Upper lobe of left lung (tissue), 6 donors: ENCODE measurements around the gene STXBP3. TPM values are rescaled to one million over a fixed set of nuclear protein-coding genes. Genes with fewer than 3 reads are reported as not detected.

Experiments used
- ATAC-seq, 2 donors: fragments of 200-7000 bp; cut with Tn5 transposase; one replicate each; pipeline ENCODE4 v1.9.1; 2022; ENCODE audit warnings: mild to moderate bottlenecking in 2 of 2, moderate library complexity in 2 of 2; ENCODE audit not compliant: low FRiP score in 2 of 2
- DNase-seq, 2 donors: peaks; one replicate each; pipeline ENCODE4 v3.0.0-alpha.2; 2019 to 2020
- H3K27ac ChIP-seq, 4 donors: fragments of 200-600 bp; sonication (generic); one replicate each; pipeline ENCODE4 v1.5.1; 2016 to 2019
- H3K27me3 ChIP-seq, 4 donors: fragments of 200-600 bp; sonication (generic); one replicate each; pipeline ENCODE4 v1.5.1; 2017 to 2019
- H3K36me3 ChIP-seq, 4 donors: fragments of 200-600 bp; sonication (generic); one replicate each; pipeline ENCODE4 v1.5.1; 2016 to 2019
- H3K4me1 ChIP-seq, 4 donors: fragments of 200-600 bp; sonication (generic); one replicate each; pipeline ENCODE4 v1.5.1; 2018 to 2019
- H3K4me3 ChIP-seq, 4 donors: fragments of 200-600 bp; sonication (generic); one replicate each; pipeline ENCODE4 v1.5.1; 2017 to 2019; ENCODE audit warnings: mild to moderate bottlenecking in 2 of 4, moderate library complexity in 1 of 4
- H3K9me3 ChIP-seq, 4 donors: fragments of 200-600 bp; sonication (generic); one replicate each; pipeline ENCODE4 v1.5.1; 2018 to 2019
- EP300 ChIP-seq, 4 donors: sonication (generic); formaldehyde crosslinking; IDR thresholded peaks; one replicate each; pipeline ENCODE4 v1.5.1; 2017; ENCODE audit warnings: antibody characterized with exemption in 4 of 4, control low read depth in 2 of 4
- POLR2A ChIP-seq, 4 donors: fragments of 450-650 bp; IDR thresholded peaks; one replicate each; pipeline ENCODE4 v1.5.1; 2016 to 2017; ENCODE audit warnings: antibody characterized with exemption in 4 of 4, mild to moderate bottlenecking in 2 of 4
- POLR2AphosphoS5 ChIP-seq, 2 donors: sonication (generic); formaldehyde crosslinking; IDR thresholded peaks; one replicate each; pipeline ENCODE4 v1.5.1; 2017; ENCODE audit warnings: antibody characterized with exemption in 2 of 2
- WGBS, 2 donors: methylation state at CpG; one replicate each; pipeline ENCODE4 v1.1.5; 2017 to 2018; 5-methylcytosine and 5-hydroxymethylcytosine counted together
- total RNA-seq, 6 donors: library from RNA; depleted of rRNA in 4 of 6; stranded (reverse); fragments of >200 nt in 4 of 6; gene quantifications; one replicate each; pipeline versions ENCODE4 v1.1.0 to v1.2.1, GENCODE V29; 2016 to 2021
- TF ChIP-seq, protein P1 (sequence below), 6 experiments: fragments of 450-650 bp in 4 of 6; fragments of 200-600 bp in 2 of 6; sonication (generic) in 2 of 6; IDR thresholded peaks; one replicate each; pipeline ENCODE4 v1.5.1; 2016 to 2019; ENCODE audit warnings: antibody characterized with exemption in 6 of 6
- donor health status: DM: no; HTN: no; CAD: no; lungs with moderate emphysema.
- donor health status: DM: no; HTN: yes; CAD: no; lungs with severe emphysema.

The STXBP3 gene
- total RNA-seq, 6 donors from 2014 or later, result 41.8 to 84.1 (median 55.8) TPM

DNA sequence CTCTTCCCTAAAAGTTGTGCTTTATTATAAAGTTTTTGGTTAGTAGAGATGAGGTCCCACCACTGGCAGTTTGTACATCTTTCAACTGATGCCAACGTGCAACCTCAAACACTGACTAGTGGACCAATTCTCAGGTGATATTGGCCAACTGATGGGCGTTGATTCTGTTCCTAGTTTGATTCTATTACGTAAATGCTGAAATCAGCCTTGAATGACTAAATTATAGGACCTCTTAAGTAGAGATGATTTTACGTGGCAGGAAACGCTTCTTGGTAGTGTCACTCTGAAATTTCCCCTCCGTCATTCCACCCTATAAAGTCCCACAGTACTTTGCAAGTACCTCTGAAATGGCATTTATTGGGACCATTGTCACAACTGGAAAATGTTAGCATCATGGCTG is 42.5 kb upstream of the STXBP3 start:
- Histone ChIP-seq H3K4me3 (no peak overlapping the region), H3K9me3 (no peaks in the 10 kb centered on the region), H3K4me1 (peaks cover 0 to 7% (median 3%) of the 10 kb centered on the region in 4 donors), H3K27ac (no peak overlapping the region), H3K27me3 (no peaks in the 10 kb centered on the region), H3K36me3 (peaks cover 3 to 34% (median 16%) of the 10 kb centered on the region in 4 donors)
- ATAC-seq (no peak), DNase-seq (no peak)
- TF ChIP-seq POLR2AphosphoS5 (IDR thresholded peaks at IDR 0.05) (no peak), EP300 (IDR thresholded peaks at IDR 0.05) (no peak), POLR2A (IDR thresholded peaks at IDR 0.05) (no peak)
- TF ChIP-seq, protein P1, sequence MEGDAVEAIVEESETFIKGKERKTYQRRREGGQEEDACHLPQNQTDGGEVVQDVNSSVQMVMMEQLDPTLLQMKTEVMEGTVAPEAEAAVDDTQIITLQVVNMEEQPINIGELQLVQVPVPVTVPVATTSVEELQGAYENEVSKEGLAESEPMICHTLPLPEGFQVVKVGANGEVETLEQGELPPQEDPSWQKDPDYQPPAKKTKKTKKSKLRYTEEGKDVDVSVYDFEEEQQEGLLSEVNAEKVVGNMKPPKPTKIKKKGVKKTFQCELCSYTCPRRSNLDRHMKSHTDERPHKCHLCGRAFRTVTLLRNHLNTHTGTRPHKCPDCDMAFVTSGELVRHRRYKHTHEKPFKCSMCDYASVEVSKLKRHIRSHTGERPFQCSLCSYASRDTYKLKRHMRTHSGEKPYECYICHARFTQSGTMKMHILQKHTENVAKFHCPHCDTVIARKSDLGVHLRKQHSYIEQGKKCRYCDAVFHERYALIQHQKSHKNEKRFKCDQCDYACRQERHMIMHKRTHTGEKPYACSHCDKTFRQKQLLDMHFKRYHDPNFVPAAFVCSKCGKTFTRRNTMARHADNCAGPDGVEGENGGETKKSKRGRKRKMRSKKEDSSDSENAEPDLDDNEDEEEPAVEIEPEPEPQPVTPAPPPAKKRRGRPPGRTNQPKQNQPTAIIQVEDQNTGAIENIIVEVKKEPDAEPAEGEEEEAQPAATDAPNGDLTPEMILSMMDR (IDR thresholded peaks at IDR 0.05), result no peak
- 68 to 71% methylated on average over 6 of the region's 6 CpGs for whole genome bisulfite sequencing, 2 donors

DNA sequence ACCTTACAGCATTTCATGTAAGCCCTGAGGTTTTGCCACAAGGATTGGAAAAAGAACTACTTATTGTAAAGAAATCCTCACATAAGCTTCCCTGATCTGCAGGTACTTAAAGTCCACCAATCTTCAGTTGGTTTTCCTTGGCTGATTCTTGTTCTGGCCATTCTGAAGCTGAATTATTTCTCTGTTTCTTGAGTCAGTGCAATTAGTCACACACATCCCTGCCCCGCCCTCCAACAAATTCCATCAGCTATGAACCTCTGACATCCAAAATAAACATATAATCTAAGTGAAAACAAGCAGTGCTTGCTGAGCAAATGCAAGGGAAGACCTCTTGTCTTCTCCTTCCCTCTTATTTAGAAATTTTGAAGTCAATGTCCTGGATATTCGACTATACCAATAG is 42.0 kb upstream of the STXBP3 start:
- Histone ChIP-seq H3K27ac (no peak overlapping the region), H3K9me3 (no peaks in the 10 kb centered on the region), H3K36me3 (peaks cover 0 to 28% (median 10%) of the 10 kb centered on the region in 4 donors), H3K4me3 (no peak overlapping the region), H3K4me1 (peaks cover 0 to 7% (median 3%) of the 10 kb centered on the region in 4 donors), H3K27me3 (no peaks in the 10 kb centered on the region)
- 65 to 75% methylated on average over 2 of the region's 2 CpGs for WGBS, 2 donors
- TF ChIP-seq EP300 (IDR thresholded peaks at IDR 0.05) (no peak), POLR2A (IDR thresholded peaks at IDR 0.05) (no peak)
- TF ChIP-seq, protein P1 (IDR thresholded peaks at IDR 0.05), result no peak
- ATAC-seq (peak in 1 of 2 donors; percentile 64), DNase-seq (no peak)

DNA sequence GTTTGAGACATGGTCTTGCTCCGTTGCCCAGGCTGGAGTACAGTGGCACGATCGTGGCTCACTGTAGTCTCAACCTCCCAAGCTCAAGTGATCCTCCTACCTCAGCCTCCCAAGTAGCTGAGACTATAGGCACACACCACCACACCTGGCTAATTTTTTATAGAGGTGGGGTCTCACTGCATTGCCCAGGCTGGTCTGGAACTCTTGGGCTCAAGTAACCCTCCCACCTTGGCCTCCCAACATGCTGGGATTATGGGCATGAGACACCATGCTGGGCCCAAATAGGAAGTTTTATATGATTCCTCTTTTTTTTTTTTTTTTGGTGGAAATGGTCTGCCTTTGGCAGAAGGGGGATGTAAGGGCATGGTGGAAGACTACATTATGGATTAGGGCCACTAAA is 39.8 kb upstream of the STXBP3 start:
- Histone ChIP-seq H3K9me3 (no peaks in the 10 kb centered on the region), H3K4me3 (no peak overlapping the region), H3K27me3 (no peaks in the 10 kb centered on the region), H3K36me3 (peaks cover 0 to 7% (median 0%) of the 10 kb centered on the region in 4 donors), H3K4me1 (peaks cover 0 to 7% (median 3%) of the 10 kb centered on the region in 4 donors), H3K27ac (no peak overlapping the region)
- TF ChIP-seq POLR2A (IDR thresholded peaks at IDR 0.05) (no peak), EP300 (IDR thresholded peaks at IDR 0.05) (no peak), POLR2AphosphoS5 (IDR thresholded peaks at IDR 0.05) (no peak)
- TF ChIP-seq, protein P1 (IDR thresholded peaks at IDR 0.05), result no peak
- DNase-seq, result no peak
- ATAC-seq, result no peak
- WGBS, 2 donors, result 86 to 89% methylated on average over 3 of the region's 3 CpGs

DNA sequence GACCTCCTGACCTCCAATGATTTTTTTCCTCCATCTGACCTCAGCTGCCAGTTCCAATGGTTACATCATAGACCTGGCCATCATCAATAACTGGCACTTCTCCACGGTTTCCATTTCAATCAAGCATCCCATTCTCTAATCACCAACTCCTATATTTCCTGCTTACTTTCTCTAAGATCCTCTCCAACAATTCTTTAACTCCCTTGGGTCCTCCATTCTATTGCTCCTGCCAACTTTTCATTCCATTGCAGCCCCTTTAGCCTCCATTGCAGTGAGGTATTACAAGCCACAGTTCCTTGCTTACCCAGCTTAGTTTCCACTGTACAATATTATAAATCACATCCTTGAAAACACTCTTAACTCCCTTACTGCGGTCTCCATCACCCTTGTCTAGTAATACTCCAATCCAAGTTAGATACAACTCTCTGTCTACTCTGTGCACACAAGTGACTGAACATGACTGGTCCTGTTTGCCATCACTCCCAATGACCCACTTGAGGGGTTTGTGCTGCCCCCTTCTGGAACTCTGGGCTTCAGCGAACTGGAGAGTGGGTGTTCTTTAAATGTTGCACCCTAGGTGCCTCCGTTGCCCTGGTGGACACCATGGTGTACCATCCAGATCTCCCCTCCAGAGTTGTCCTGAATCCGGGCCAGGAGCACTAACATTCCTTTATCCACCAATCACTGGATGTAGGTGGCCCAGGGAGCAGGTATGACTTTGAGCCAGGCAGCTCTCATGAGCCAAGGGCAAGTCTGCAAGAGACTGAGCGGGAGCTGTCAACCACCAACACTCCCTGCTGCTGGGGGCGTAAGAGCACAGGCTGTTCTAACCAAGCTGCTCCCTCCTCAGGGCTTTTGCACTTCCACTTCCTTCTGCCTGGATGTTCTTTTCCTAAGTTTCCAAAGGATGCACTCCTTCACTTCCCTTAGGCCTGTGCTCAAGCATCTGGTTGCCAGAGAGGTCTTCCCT is 37.5 kb upstream of the STXBP3 start:
- no peaks in the 10 kb centered on the region for H3K9me3 ChIP-seq
- ATAC-seq, result peak; percentile 31 to 37
- H3K4me1 ChIP-seq, result peaks cover 0 to 7% (median 3%) of the 10 kb centered on the region in 4 donors
- peak in 1 of 2 donors; percentile 29 for DNase-seq
- no peak overlapping the region for H3K27ac ChIP-seq
- no peaks in the 10 kb centered on the region for H3K36me3 ChIP-seq
- no peak overlapping the region for H3K4me3 ChIP-seq
- TF ChIP-seq POLR2AphosphoS5 (IDR thresholded peaks at IDR 0.05) (no peak), EP300 (IDR thresholded peaks at IDR 0.05) (no peak)
- TF ChIP-seq, protein P1 (IDR thresholded peaks at IDR 0.05), result peak in 5 of 6 experiments; percentile 10 to 36 (median 25)
- WGBS, 2 donors, result 70 to 83% methylated on average over 5 to 7 of the region's 7 CpGs
- no peaks in the 10 kb centered on the region for H3K27me3 ChIP-seq
